HG03095 (cell line): ENCODE measurements around the gene SPRR2A.
"Not testable (repeated sequence)": the region's sequence is repeated elsewhere in the genome, so short reads cannot be mapped to it uniquely, and the experiment has no call there.

Experiments
- ATAC-seq: cut with Tn5 transposase; IDR thresholded peaks from one replicate; pipeline ENCODE4 v1.9.1; 2021; ENCODE audit warnings: moderate library complexity; ENCODE audit not compliant: unreplicated experiment

The SPRR2A gene

GRCh38 chr1:153057375-153057774, at the start of gene SPRR2A:
SPRR2A (minus strand) TSS chr1:153057512; CDS start chr1:153056735, 777 bp downstream.
- ATAC-seq = no peak

- ATAC-seq = no peak
These were observed 42.9 kb upstream of the SPRR2A start for GRCh38 chr1:153100245-153100644.

GRCh38 chr1:153099461-153100045, 42.2 kb upstream of the SPRR2A start:
- no peak for ATAC-seq

GRCh38 chr1:153095764-153096163, 38.5 kb upstream of the SPRR2A start:
- no peak for ATAC-seq

- ATAC-seq = no peak
These were observed 37.1 kb upstream of the SPRR2A start, which contains the start of gene SPRR2E for GRCh38 chr1:153094426-153094825. SPRR2E (minus strand) TSS chr1:153094526; CDS start chr1:153093751, 775 bp downstream.

GRCh38 chr1:153087652-153088051, 30.3 kb upstream of the SPRR2A start:
- ATAC-seq = no peak

- ATAC-seq = no peak
These were observed 24.4 kb upstream of the SPRR2A start for GRCh38 chr1:153081736-153082135.

GRCh38 chr1:153072806-153073726, 15.8 kb upstream of the SPRR2A start:
- no peak for ATAC-seq

- no peak for ATAC-seq
These were observed 14.2 kb upstream of the SPRR2A start, which contains the start of gene SPRR2B for GRCh38 chr1:153071511-153071910. SPRR2B (minus strand) TSS chr1:153071611; CDS start chr1:153070839, 772 bp downstream.

- ATAC-seq = no peak
These were observed 12.9 kb upstream of the SPRR2A start for GRCh38 chr1:153070243-153070642.

GRCh38 chr1:153058826-153059784, 1.8 kb upstream of the SPRR2A start:
- ATAC-seq = no peak

GRCh38 chr1:153058154-153058553, 842 bp upstream of the SPRR2A start:
- ATAC-seq = no peak

- not testable (repeated sequence) for ATAC-seq
These were observed 1.2 kb downstream of the SPRR2A start for GRCh38 chr1:153056111-153056510.

GRCh38 chr1:153049211-153049610, 8.1 kb downstream of the SPRR2A start:
- no peak for ATAC-seq

- ATAC-seq = no peak
These were observed 16.2 kb downstream of the SPRR2A start, which contains the start of gene SPRR2D for GRCh38 chr1:153040950-153041631. SPRR2D (minus strand) TSS chr1:153041120; CDS start chr1:153040346, 774 bp downstream.

- ATAC-seq = no peak
These were observed 22.1 kb downstream of the SPRR2A start for GRCh38 chr1:153035211-153035610.

GRCh38 chr1:153032677-153033308, 24.5 kb downstream of the SPRR2A start:
- no peak for ATAC-seq

GRCh38 chr1:153032073-153032472, 25.2 kb downstream of the SPRR2A start:
- ATAC-seq = no peak

GRCh38 chr1:153030895-153031294, 26.4 kb downstream of the SPRR2A start, which contains the start of gene SPRR1B:
SPRR1B (plus strand) TSS chr1:153031203; CDS start chr1:153032346, 1,143 bp downstream.
- no peak for ATAC-seq
